Activated CD4-positive, alpha-beta T cell treated with anti-CD3 and anti-CD28 coated beads, Interleukin-2, Interleukin-4, amounts not matched to agents 100 ng/mL and 50 ng/mL, durations not matched to agents 16 hours and 8 hours (primary cell): ENCODE measurements around the gene P3H3.
"Not testable (repeated sequence)": the region's sequence is repeated elsewhere in the genome, so short reads cannot be mapped to it uniquely, and the experiment has no call there.

Experiments
- DNase-seq: peaks from one replicate; pipeline ENCODE4 v3.0.0-alpha.2; 2020; ENCODE audit warnings: low spot score

P3H3 gene

DNA sequence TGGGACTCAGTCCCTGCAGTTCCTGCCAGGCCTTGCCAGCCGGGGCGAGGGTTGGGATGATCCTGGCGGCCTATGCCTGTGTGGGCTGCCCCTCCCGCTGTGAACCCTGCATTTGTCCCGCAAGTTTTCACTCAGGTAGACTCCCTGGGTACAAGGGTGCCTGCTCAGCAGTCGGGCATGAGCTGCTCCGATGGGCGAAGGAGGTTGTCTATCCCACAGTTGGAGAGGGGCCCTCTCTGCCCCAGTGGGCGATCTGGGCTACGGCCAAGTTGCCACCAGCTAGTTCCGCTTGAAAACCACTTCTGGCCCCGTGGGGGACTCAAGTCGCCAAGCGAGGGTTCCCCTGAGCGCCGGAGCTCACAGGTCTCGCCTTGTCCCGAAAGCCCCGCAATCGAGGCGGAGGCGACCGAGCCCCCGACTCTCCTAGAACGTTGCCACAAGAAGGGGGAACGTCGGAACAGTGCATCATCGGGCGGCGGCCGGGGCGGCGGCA, 38.8 kb downstream of the P3H3 start:
- DNase-seq, result no peak

- DNase-seq, result peak; percentile 88
Measured at GRCh38 chr12:6867413-6868210, 39.4 kb downstream of the P3H3 start, which contains the start of gene TPI1. Gene TPI1, plus strand, starts transcription at chr12:6867531. Its CDS starts 36 bp downstream, at chr12:6867567.

DNA sequence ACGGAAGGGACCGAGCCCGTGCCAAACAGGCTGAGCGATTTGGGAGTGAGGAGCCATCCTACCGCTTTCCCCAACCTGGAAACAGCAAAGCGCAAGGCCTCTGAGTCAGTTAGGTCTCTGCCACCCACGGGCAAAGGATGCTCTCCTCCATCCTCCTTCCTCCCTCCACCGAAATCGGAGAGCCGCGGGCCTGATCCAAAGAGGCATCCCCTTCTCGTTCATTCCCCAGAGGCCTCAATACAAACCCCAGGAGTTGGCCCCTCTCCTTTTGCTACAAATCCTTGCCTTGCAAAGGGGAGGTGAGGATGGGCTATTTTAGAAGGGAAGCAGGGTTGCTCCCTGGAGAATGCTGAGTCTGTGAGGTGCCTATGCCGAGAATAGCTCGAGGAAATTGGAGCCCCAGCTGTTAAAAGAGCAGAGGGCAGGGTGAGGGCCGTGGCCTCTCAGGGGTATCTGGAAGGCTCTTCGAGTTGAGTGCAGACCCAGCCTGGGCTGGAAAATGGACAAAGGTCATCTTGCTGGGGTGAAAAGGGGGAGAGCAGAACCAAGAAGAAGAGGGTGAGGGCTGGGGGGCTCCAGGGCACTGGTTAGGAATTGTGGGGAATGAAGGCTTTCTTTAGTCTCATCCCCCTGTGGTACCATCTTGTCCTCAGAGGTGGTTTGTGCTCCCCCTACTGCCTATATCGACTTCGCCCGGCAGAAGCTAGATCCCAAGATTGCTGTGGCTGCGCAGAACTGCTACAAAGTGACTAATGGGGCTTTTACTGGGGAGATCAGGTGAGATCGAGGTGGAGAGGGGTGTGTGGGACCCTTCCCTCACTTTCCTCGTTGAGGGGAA, 40.2 kb downstream of the P3H3 start:
- DNase-seq, result peak; percentile 27

- peak; percentile 88 for DNase-seq
Measured at GRCh38 chr12:6869049-6870021, 41.1 kb downstream of the P3H3 start.

- DNase-seq, result not testable (repeated sequence)
Measured at GRCh38 chr12:6870304-6870703, 42.1 kb downstream of the P3H3 start.

DNA sequence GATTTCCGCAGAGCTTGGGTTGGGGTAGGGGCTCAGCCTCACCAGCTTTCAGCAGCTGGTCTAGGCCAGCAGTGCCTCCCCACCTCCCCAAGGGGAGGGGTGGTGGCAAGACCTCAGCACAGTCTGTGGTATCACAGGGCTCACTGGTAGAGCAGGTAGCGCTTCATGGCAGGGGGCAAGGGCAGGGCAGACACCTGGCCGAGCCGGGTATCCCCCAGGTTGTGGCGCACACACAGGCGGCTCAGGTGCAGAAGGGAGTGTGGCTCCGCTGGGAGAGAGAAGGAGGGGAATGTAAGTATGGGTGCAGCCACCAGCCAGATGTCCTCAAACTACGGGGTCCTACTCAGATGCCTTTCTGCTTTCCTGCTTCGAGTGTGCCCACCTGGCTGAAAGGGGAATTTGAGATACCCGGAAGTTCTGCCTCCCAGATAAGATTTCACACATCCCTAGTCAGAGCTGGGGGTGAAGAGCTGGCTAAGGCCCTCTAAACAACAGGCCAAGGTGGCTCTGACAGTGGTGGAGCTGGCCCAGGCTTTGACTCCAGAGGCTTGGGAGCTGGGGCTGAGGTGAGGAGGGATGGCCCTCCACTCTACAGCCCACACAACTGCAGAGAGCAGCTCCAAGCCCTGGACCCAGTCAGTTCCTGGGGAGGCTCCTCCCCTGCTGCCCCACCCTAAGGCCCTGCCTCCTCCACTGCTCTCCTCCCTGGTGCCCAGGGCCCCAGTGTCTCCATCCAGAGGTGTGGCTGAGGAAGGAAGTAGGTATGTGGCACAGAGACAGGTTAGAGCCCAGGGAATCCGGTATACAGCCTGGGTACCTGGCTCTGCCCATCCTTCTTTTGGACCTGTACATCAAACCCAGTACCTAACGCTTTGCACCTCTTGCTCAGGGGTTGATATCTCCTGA, 43.1 kb downstream of the P3H3 start:
- peak; percentile 58 for DNase-seq

GRCh38 chr12:6872073-6873048, 44.2 kb downstream of the P3H3 start:
- peak; percentile 86 for DNase-seq

DNA sequence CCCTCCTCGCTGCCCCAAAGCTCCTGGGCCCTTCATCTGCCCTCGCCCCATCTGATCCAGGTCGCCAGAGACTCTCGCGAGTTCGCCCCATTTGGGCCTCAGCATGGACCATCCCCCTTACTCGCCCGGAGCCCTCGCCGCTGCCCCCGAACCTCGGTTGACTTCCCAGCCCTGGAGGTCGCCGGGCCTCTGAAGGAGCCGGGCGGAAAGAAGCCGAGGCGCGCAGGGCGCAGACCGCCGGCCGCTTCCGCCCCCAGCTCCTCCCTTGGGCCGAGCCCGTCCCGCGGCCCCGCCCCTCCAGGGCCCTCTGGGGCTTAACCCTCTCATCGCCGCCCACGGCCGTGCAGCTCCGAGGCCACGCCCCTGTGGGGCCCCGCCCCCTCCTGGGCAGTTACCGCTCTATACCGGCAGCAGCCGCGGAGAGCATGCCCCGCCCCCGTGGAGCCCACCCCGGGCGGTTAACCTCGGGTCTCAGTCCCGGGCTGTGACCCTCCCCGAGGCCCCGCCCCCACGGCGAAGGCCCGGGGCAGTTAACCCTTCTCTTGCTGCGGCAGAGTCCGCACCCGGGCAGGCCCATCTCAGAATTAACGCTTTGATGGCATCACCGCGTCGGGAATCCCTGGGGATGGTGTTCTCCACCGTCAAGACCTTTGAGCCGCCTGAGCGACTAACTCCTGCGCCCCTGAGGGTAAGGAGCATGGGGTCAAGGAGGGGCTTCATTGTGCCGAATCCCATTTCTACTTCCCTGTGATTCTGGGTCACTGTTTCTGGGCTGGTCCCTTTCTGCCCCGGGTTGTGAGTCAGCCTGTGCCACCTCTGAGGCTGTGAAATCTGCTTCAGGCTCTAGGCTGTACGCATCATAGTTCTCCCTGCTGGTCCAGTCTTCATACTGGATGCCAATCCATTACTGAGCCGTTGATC, 45.1 kb downstream of the P3H3 start, which contains the start of gene SPSB2:
TSS of gene SPSB2 (minus strand) at position 210 of the 921 bp plus-strand sequence. CDS start 402 bp downstream, outside the sequence.
- peak; percentile 98 for DNase-seq

DNA sequence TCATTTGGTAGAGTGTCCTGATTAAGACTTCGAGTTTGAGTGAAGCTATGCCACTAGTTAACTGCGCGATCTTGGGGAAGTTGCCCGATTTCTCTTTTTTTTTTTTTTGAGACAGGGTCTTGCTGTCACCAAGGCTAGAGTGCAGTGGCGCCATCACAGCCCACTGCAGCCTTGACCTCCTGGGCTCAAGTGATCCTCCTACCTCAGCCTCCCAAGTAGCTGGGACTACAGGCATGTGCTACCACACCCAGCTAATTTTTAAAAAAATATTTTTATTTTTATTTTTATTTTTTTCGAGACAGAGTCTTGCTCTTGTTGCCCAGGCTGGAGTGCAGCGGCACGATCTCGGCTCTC, 45.8 kb downstream of the P3H3 start:
- DNase-seq, result not testable (repeated sequence)

GRCh38 chr12:6879824-6880223, 51.6 kb downstream of the P3H3 start:
- DNase-seq, result not testable (repeated sequence)

DNA sequence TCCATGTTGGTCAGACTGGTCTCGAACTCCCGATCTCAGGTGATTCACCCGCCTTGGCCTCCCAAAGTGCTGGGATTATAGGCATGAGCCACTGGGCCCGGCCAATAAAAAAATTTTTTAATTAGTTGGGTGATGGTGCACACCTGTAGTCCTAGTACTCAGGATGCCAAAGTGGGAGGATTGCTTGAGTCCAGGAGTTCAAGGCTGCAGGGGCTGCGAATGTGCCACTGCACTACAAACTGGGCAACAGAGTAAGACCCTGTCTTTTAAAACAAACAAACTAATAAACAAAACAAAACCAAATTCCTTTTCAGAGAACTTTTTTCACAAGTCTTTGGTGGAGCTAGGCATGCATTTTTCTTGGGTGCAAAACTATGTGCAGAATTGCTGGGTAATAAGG, 55.0 kb downstream of the P3H3 start:
- no peak for DNase-seq

- no peak for DNase-seq
Measured at GRCh38 chr12:6883683-6884082, 55.5 kb downstream of the P3H3 start.

DNA sequence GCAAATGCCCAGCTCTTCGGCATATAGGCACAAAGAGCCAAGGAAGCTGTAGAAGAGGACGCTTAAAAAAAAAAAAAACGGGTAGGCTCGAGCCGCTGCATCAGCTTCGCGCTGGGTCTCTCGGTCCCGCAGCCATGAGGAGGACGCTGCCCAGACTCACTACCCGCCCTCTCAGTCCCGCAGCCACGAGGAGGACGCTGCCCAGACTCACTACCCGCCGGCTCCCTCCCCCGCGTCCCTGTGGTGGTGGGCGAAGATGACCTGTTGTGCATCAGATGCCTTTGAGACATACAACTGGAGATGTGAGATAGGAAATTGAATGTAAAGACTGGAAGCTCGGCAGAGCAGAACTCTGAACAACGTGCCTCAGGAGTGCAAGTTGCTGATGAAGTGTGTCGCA, 56.3 kb downstream of the P3H3 start:
- DNase-seq, result no peak

DNA sequence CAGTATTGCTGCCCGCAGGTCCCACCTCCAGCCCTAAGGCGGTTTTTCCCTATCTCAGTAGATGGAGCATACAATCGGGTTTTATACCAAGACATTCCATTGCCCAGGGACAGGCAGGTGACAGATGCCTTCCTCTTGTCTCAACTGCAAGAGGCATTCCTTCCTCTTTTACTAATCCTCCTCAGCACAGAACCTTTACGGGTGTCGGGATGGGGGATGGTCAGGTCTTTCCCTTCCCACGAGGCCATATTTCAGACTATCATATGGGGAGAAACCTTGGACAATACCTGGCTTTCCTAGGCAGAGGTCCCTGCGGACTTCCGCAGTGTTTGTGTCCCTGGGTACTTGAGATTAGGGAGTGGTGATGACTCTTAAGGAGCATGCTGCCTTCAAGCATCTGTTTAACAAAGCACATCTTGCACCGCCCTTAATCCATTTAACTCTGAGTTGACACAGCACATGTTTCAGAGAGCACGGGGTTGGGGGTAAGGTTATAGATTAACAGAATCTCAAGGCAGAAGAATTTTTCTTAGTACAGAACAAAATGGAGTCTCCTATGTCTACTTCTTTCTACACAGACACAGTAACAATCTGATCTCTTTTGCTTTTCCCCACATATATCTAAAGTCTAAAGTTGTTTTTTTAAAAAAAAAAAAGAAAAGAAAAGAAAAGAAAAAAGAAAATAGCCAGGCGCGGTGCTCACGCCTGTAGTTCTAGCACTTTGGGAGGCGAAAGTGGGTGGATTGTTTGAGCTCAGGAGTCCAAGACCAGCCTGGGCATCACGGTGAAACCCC, 58.2 kb downstream of the P3H3 start:
- not testable (repeated sequence) for DNase-seq

GRCh38 chr12:6887460-6887859, 59.3 kb downstream of the P3H3 start:
- no peak for DNase-seq

DNA sequence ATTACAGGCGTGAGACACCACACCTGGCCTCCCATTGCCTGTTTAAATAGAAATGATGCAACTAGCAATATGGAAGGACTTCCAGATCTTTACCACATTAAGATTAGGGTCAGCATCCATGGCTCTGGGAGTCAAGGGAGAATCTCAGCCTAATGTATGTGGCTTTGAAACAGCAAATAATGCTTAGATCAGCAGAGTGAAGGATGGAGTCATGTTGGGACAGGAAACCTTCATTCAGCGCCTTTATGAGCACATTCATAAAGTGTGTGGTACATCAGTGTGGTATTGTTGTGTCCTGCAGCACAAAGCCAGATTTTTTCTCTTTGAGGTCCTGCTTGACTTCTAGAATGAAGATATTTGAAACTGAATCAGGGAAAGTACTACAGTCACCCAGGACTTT, 60.2 kb downstream of the P3H3 start:
- no peak for DNase-seq

- not testable (repeated sequence) for DNase-seq
Measured at GRCh38 chr12:6888794-6889193, 60.6 kb downstream of the P3H3 start.
